GM18498 (cell line): ENCODE measurements around the gene TRPT1.

Source experiments
- ATAC-seq: cut with Tn5 transposase; IDR thresholded peaks from one replicate; pipeline ENCODE4 v1.9.1; 2021; ENCODE audit warnings: mild to moderate bottlenecking, moderate library complexity; ENCODE audit not compliant: unreplicated experiment

TRPT1 gene

DNA sequence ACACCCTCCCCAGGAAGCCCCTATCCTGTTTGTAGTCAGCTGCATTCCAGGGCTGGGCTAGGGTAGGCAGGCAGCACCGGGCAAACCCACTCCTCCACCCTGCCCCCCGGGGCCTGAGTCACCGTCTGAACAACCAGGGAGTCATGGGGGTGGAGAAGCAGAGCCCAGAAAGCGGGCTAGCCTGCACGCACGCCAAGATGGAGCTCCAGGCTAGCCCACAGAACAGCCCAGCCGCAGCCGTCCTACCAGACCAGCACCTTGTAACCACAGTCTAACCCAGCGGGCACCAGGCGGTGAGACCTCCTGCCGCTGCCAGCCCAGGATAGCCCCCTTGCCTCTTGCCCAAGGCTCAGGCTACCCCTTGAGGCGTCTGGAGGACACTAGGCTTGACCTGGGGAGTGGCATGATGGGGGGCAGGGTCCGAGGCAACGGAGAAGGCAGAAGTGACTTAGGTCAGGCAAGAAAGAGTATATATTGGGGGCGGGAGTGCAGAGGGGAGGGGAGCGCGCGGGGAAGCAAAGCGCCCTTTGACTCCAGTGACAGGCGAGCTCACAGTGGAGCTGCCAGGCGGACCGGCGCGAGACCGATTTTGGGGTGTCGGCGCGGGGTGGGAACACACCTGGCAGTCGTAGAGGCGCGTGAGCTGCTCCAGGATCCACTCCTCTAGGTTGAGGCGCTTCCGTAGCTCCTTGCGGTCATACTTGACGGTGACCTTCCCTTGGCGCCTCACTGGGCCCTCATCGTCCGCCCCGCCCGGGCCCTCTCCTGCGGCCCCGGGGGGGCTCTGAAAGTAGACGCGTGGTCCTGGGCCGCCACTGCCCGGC is 20.0 kb upstream of the TRPT1 start:
- no peak for ATAC-seq

DNA sequence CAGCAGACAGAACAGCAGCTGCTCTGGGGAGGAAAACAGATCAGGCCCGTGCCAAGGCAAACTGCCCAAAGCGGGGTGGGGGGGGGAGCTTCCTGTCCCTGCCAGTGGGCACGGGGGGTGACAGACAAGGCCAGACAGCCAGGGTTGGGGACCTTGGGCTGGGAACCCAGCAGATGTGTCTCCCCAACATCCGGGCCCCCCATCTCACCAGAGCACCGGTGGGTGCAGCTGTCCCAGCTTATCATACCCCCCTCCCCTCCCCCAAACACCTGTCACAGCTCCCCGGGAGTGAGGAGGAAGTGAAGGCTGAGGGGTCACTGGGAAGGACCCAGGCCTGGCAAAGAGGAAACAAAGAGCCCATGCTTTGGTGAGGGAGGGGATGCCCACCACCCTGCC is 19.4 kb upstream of the TRPT1 start:
- no peak for ATAC-seq

DNA sequence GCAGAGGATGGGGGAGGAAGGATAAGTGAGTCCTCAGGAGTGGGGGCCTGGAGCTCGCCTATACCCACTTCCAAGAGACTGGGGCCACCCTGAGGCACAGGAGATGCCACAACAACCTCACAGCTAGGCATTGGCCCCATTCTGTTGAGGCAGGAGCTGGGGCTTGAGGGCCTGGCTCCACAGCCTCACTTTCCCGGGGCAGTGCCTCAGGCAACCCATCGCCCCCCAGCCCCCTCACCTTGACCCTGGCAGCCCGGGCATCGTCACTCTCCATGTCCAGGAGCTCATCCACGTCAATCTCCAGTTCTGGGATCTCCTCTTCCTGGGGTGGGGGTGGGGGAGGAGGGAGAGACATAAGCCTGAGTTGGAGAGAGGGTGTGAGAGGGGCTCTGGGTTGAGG is 19.0 kb upstream of the TRPT1 start:
- ATAC-seq: no peak

DNA sequence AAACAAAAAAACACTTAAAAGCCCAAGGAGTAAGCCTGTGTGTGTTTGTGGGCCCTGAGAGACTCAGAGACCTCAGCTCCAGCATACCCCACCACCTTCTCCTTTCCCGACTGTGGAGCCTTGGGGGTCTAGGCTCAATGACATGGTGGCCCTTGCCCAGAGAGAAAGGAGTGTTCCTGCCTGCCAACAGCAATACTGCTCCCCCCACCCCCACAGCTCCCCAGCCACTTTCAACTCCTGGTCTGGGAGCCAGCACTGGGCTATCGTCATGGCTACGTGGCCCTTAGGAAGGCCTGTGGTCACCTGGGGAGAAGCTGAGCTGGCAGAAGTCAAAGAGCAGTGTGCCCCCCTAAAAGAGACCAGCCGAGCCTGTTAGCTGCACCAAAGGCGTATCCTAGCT is 18.1 kb upstream of the TRPT1 start:
- ATAC-seq: no peak

DNA sequence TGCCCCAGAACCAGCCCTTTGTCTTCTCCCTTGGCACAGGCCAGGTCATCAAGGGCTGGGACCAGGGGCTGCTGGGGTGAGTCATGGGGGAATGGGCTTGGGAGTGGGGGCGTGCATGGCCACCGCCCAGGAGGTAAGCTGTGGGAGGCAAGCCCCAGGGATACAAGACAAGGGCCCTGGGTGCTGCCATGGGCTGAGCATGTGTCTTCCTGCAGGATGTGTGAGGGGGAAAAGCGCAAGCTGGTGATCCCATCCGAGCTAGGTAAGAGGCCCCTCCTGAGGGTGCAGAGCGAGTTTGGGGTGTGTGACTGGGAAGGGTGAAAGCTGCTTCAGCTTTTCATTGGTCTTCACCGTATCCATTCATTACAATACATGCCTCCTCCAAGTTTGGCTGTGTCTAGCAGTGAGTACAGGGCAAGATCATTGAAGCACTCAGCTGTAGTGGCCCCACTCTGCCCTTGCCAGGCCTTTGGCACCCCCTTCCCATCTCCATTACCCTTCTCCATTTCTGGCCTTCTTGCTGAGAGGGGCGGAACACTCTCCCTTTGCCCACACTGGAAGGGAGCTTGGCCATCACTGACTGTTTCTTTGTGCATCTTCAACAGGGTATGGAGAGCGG is 17.4 kb upstream of the TRPT1 start:
- no peak for ATAC-seq

DNA sequence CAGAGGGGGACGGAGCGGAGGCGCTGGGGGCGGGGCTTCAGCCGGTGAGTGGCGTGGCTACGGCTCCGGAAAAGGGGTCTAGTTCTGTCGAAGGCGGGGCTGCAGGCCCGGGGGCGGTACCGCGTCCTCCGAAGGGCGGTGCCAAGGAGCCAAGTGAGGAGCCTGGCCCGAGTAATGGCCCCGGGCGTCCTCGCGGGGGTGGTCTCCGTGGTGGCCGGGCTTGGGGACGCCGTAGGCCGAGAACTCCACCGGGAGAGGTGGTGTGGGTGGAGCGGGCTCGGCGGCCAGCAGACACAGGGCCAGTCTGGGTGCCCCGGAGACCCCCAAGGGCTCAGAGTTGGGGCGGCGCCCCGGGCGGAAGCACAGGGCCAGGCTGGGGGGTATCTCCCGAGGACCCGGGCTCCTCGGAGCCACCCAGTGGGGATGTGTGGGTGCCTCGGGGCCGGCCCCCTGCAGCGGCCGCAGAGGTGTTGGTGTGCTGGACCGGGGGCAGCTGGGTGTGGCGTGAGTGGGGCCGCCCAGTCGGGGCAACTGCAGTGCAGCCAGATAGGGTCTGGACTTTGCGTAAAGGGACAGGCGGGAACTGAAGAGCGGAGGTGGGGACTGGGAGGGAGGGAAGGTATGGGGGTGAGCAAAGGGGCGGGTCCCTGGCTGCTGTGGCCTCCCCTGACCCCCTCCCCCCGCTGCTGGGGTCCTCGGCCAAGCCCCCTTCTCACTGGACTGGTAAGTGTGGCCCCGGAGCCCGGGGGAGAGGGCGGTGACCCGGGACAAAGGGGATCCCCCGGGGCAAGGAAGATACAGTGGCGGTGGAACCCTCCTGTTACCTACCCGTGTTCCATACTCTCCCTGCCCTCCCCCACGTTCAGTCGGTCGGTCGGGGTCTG is 15.7 kb upstream of the TRPT1 start:
- peak; percentile 12 for ATAC-seq

DNA sequence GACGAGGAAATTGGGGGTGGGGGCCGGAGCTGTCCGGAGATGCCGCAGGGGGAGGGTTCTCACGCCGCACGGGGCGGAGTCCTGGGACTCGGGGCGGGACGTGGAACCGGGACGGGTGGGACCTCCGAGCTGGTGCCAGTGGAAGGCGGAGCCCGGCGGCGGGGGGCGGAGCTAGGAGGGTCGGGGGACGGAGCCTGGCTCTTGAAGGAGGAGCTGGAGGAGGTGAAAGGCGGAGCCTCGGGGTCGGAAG is 15.2 kb upstream of the TRPT1 start:
- peak; percentile 72 for ATAC-seq

DNA sequence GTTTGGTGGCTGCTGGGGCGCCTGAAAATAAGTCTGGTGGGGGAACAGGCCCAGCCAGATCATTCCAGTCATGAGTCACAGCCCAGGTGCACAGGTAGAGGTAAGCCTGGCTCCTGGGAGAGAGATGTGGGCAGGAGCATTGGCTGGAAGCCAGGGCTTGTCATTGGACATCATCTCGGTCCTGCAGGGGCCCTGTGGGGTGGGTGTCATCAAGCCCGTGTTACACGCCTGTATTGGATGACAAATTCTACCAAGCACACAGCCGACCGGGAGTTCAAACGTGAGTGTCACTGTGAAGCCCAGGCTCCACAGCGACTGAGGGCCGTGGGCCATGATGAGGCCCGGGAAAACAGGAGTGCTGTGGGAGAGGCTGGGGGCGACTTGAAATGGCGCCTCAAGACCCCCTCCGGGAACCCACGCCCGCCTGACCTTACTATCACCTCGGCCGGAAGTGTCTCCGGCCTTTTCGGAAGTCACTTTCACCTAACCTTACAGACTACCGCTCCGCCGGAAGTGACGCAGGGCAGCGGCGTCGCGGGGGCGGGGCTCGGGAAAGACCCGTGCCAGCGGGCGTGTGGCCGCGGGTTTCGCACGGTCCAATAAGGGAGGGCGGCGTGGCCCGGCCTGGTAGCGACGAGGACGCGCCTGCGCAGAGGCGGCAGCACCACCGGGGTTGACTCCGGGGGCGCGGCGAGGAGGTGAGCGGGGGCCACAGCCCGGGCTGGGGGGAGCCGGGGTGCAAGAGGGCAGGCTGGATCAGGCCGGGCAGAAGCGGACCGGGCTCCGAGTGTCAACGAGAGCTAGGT is 14.7 kb upstream of the TRPT1 start, which contains the start of gene FKBP2:
Gene FKBP2, plus strand, starts transcription at position 661 of the 806 bp plus-strand sequence. CDS start 1,293 bp downstream, outside the sequence.
- peak; percentile 57 for ATAC-seq

DNA sequence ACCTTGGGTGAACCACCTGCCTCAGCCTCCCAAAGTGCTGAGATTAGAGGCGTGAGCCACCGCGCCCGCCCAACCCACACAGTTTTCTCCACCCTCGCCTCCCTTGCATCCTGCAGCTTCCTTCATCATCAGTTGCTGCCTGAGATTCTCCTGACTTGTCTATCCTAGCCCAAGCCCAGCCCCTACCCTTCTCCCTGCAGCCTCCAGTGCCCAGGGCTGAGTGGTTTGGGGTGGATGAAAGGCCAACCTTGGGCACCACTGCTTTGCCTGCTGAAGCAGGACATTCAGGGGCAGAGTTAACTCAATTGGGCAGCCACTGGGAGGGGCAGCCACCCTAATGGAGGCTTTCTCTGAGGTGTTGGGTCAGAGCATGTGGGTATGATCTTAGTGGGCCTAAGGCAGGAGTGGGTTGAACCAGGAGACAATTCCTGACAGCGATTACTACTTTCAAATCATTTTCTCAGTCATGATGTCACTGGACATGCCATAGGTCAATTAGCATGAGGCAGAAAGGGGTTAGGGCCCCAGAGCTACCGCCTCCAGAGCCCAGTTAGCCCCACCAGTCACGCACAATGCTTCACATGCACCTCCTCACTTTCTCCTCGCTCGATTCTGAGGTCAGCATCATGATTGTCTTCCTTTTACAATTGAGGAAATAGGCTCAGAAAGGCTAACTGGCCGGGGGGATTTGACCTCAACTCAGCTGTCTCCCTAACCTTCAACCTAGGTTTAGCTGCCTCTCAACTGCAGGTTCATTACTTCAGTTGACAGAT is 13.9 kb upstream of the TRPT1 start:
- no peak for ATAC-seq

DNA sequence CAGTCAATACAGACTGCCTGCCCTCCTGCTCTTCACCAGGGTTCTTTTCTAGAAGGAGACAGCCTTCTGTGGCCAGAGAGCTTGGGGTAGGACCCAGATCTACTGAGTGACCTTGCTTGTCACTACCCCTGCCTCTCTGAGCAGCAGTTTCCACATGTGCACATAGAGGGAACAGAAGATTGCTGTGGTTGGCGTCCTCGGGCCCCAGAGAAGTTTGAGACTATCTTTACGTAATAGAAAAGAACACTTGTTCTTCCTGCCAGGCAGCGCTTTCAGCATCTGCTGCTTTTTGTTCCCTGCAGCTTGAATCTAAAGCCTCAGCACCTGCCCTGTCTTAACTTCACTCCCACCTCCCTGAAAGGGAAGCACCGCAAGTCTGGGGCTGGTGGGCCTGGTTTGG is 13.0 kb upstream of the TRPT1 start:
- no peak for ATAC-seq

DNA sequence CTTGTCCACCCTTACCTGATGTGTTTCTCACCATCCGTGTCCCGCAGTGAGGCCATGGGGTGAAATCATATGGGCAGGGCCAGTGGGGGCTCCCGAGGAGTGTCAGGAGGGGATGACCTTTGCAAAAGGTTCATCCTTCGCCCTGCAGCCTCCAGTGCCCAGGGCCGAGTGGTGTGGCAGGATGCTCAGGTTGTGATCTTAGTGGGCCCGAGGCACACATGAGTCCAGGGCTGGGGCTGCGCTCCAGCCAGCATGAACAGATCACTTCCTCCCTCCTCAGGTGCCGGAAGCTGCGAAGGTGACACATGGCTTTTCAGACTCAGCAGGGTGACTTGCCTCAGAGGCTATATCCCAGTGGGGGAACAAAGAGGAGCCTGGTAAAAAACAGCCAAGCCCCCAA is 12.1 kb upstream of the TRPT1 start:
- no peak for ATAC-seq

DNA sequence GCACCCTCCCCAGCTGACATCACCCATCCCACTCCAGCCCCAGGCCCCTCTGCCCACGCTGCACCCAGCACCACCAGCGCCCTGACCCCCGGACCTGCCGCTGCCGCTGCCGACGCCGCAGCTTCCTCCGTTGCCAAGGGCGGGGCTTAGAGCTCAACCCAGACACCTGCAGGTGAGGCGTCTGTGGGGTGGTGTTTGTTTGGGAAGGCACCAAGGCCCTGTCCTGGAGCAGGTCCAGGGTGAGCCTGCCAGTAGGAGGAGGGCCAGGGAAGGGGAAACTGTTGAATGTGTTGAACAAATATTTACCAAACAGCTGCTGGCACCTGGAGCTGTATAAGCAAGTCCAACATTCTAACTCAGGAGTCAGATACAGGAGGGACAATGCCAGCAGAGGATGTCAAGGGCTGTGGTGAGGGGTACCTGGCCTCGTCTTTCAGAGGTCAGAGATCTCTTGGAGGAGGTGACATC is 11.5 kb upstream of the TRPT1 start:
- ATAC-seq: no peak

DNA sequence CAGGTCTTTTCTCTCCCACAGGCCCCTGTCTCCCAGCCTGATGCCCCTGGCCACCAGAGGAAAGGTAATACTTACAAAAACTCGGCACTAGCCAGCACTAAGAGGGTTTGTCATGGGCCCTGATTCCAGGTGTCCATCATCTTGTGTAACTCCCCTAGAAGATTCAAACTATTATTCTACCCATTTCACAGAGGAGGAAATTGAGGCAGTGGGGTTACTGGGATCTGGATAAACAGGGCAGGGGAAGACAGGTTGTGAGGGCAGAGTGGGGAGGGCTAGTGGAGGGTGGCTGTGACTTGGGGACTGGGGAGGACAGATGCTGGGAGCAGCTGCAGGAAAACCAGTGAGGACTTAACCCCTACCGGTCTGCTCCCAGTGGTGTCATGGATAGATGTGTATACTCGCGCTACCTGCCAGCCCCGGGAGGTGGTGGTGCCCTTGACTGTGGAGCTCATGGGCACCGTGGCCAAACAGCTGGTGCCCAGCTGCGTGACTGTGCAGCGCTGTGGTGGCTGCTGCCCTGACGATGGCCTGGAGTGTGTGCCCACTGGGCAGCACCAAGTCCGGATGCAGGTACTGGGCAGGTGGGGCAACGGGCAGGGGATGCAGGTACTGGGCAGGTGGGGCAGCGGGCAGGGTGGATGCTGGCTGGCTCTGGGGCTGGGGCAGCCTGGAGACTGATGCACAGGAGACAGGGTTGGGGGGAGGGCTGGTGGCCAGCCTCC is 9.6 kb upstream of the TRPT1 start:
- no peak for ATAC-seq

DNA sequence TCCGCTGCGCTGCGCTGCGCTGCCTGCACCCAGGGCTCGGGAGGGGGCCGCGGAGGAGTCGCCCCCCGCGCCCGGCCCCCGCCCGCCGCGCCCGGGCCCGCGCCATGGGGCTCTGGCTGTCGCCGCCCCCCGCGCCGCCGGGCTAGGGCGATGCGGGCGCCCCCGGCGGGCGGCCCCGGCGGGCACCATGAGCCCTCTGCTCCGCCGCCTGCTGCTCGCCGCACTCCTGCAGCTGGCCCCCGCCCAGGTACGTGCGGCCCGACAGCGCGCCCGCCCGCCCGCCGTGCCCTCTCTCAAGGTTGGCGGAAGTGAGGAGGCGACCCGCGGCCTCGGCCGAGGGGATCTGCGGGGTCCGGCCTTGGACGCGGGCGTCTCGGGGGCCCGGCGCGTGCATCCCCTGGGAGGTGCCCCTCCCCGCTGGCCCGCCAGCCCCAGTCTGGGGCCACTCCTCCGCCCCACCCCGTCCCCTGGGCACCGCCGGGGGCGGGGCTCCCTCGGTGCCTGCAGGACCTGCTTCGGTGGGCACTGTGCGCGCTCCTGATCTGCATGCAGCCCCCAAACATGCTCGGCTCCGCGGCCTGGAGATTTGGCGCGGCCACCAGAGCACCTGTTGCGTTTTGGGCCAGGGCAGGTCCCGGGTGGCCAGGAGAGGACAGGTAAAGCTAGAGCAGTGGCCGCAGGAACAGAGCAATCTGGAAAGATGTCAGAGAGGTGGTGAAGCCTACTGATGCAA is 8.8 kb upstream of the TRPT1 start:
- ATAC-seq: peak; percentile 29

DNA sequence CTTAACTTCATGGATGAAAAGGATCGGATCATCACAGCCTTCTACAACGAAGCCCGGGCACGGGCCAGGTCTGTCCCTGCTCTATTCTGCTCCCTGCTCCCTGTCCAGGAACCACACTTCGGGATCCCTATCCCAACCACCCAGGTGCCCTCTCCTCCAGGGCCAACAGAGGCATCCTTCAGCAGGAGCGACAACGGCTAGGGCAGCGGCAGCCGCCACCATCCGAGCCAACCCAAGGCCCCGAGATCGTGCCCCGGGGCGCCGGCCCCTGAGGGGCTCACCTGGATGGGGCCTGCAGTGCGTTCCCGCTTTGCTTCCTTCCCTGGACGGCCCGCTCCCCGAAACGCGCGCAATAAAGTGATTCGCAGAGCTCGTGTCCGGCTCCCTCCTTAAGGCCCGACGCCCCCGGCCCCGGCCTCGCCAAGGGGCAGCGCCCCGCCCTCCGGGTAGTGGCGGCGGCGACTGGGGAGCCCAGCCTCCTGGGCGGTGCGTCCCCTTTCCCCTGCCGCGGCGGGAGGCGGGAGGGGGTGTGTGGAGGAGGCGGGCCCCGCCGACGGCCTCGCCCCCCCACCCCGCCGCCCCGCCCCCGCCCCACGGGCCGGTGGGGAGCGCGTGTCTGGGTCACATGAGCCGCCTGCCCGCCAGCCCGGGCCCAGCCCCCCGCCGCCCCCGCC is 8.1 kb upstream of the TRPT1 start, which contains the start of gene VEGFB:
Gene VEGFB, plus strand, starts transcription at position 672 of the 674 bp plus-strand sequence. CDS start 250 bp downstream, outside the sequence.
- peak; percentile 47 for ATAC-seq

DNA sequence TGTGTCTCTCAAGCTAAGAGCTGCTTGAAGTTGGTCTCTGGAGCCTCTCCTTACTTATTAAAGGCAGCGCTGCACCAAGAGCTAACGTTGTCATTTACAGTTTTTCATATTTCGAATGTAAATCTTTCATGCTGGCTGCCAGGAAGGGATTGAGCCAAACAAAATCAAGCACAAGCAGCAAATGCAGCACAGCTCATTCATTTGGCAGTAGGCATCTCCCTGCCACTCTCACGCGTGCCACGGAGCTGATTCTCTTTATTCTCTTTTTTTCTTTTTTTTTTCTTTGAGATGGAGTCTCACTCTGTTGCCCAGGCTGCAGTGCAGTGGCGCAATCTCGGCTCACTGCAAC is 7.0 kb upstream of the TRPT1 start:
- no peak for ATAC-seq

DNA sequence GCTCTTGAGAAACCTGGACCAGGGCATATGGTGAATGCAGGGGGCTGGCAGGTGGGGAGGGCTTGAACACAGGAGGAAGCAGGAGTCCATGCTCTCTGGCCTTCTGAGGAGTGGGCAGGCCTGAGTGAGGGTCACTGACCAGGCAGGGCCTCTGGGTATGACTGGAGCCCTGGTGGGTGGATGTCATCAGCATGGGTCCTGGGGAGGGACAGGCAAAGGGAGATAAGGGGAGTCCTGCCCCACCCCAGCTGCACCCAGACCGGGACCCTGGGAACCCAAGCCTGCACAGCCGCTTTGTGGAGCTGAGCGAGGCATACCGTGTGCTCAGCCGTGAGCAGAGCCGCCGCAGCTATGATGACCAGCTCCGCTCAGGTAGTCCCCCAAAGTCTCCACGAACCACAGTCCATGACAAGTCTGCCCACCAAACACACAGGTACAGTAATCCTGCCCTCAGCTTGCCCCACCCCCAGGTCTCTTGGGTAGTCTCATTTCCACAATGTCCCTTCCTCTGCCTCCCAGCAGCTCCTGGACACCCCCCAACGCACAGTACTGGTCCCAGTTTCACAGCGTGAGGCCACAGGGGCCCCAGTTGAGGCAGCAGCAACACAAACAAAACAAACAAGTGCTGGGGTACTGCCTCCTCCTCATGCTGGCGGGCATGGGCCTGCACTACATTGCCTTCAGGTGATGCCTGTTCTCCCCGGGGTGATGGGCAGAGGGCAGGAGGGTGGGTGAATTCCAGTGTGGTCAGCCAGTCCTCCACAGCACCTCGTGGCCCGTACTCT is 6.4 kb upstream of the TRPT1 start:
- no peak for ATAC-seq
